H9 (cell line): ENCODE data around the gene CCDC88C. TPM values are rescaled to one million over a fixed set of nuclear protein-coding genes. Genes with fewer than 3 reads are reported as not detected.

Source experiments
- DNase-seq: peaks from one replicate; pipeline ENCODE4 v3.0.0-alpha.2; 2017
- H2AFZ ChIP-seq: one replicate; pipeline ENCODE4 v1.6.1; 2013; ENCODE audit warnings: mild to moderate bottlenecking, low read length, control low read depth, moderate library complexity
- H2AK5ac ChIP-seq: 2 replicates; pipeline ENCODE4 v1.6.1; 2013; ENCODE audit warnings: low read length, control low read depth, mixed read lengths; ENCODE audit not compliant: insufficient read length
- H2BK120ac ChIP-seq: one replicate; pipeline ENCODE4 v1.6.1; 2013; ENCODE audit warnings: low read depth, mild to moderate bottlenecking, low read length, control low read depth, inconsistent platforms; ENCODE audit not compliant: poor library complexity, severe bottlenecking
- H2BK12ac ChIP-seq: 2 replicates; pipeline ENCODE4 v1.6.1; 2013; ENCODE audit warnings: low read length, control low read depth, mixed read lengths, low read depth; ENCODE audit not compliant: insufficient read length
- H2BK15ac ChIP-seq: 2 replicates; pipeline ENCODE4 v1.6.1; 2013; ENCODE audit warnings: low read depth, low read length, control low read depth
- H2BK20ac ChIP-seq: one replicate; pipeline ENCODE4 v1.6.1; 2013; ENCODE audit warnings: low read depth, mild to moderate bottlenecking, low read length, control low read depth, inconsistent platforms; ENCODE audit not compliant: poor library complexity, severe bottlenecking
- H2BK5ac ChIP-seq: 2 replicates; pipeline ENCODE4 v1.6.1; 2013; ENCODE audit warnings: low read length, control low read depth, mixed read lengths; ENCODE audit not compliant: insufficient read length
- H3K14ac ChIP-seq: 2 replicates; pipeline ENCODE4 v1.6.1; 2013; ENCODE audit warnings: low read length, control low read depth; ENCODE audit not compliant: insufficient read depth
- H3K18ac ChIP-seq: 2 replicates; pipeline ENCODE4 v1.6.1; 2013; ENCODE audit warnings: low read depth, mild to moderate bottlenecking, mixed read lengths, low read length, control low read depth; ENCODE audit not compliant: insufficient read length
- H3K23ac ChIP-seq: 2 replicates; pipeline ENCODE4 v1.6.1; 2013; ENCODE audit warnings: low read length, control low read depth, mixed read lengths, low read depth; ENCODE audit not compliant: insufficient read length
- H3K23me2 ChIP-seq: 2 replicates; pipeline ENCODE4 v1.6.1; 2013; ENCODE audit warnings: low read depth, mild to moderate bottlenecking, mixed read lengths, low read length, control low read depth; ENCODE audit not compliant: insufficient read length, poor library complexity, severe bottlenecking
- H3K27ac ChIP-seq: 2 replicates; pipeline ENCODE4 v1.5.1; 2013; ENCODE audit warnings: low read length, control low read depth, mixed read lengths, low read depth; ENCODE audit not compliant: insufficient read length
- H3K27me3 ChIP-seq: 2 replicates; pipeline ENCODE4 v1.6.1; 2013; ENCODE audit warnings: low read length, control low read depth, inconsistent platforms; ENCODE audit not compliant: insufficient read depth
- H3K4ac ChIP-seq: 2 replicates; pipeline ENCODE4 v1.6.1; 2013; ENCODE audit warnings: low read depth, mild to moderate bottlenecking, control low read depth, inconsistent platforms, low read length, moderate library complexity
- H3K4me1 ChIP-seq: 2 replicates; pipeline ENCODE4 v1.6.1; 2013; ENCODE audit warnings: low read length, control low read depth, inconsistent platforms; ENCODE audit not compliant: insufficient read depth
- H3K4me2 ChIP-seq: 2 replicates; pipeline ENCODE4 v1.6.1; 2013; ENCODE audit warnings: low read length, control low read depth, mixed read lengths; ENCODE audit not compliant: insufficient read length, insufficient read depth
- H3K56ac ChIP-seq: 2 replicates; pipeline ENCODE4 v1.6.1; 2013; ENCODE audit warnings: low read depth, mild to moderate bottlenecking, mixed read lengths, low read length, control low read depth; ENCODE audit not compliant: insufficient read length
- H3K79me1 ChIP-seq: 2 replicates; pipeline ENCODE4 v1.6.1; 2013; ENCODE audit warnings: low read depth, mild to moderate bottlenecking, moderate library complexity, low read length, control low read depth, inconsistent platforms; ENCODE audit not compliant: insufficient read depth, poor library complexity, severe bottlenecking
- H3K79me2 ChIP-seq: 2 replicates; pipeline ENCODE4 v1.6.1; 2013; ENCODE audit warnings: low read length, control low read depth, inconsistent platforms; ENCODE audit not compliant: insufficient read depth
- H3K9ac ChIP-seq: 2 replicates; pipeline ENCODE4 v1.6.1; 2013; ENCODE audit warnings: low read length, control low read depth, mixed read lengths; ENCODE audit not compliant: insufficient read length; ENCODE audit errors: extremely low read depth
- H3K9me3 ChIP-seq: one replicate; pipeline ENCODE4 v1.6.1; 2013; ENCODE audit warnings: low read depth, low read length, inconsistent platforms; ENCODE audit not compliant: control insufficient read depth
- H3T11ph ChIP-seq: one replicate; pipeline ENCODE4 v1.6.1; 2013; ENCODE audit warnings: mild to moderate bottlenecking, low read length, control low read depth, inconsistent platforms
- H4K20me1 ChIP-seq: one replicate; pipeline ENCODE4 v1.6.1; 2013; ENCODE audit not compliant: control insufficient read depth, insufficient read length, insufficient read depth
- H4K5ac ChIP-seq: 2 replicates; pipeline ENCODE4 v1.6.1; 2013; ENCODE audit warnings: low read depth, mild to moderate bottlenecking, mixed read lengths, low read length, control low read depth; ENCODE audit not compliant: insufficient read length
- H4K8ac ChIP-seq: replicated peaks from 2 replicates; pipeline ENCODE4 v1.6.1; 2013; ENCODE audit warnings: low read length, control low read depth, mixed read lengths, low read depth; ENCODE audit not compliant: insufficient read length
- H4K91ac ChIP-seq: 2 replicates; pipeline ENCODE4 v1.6.1; 2013; ENCODE audit warnings: low read depth, mild to moderate bottlenecking, moderate library complexity, mixed read lengths, low read length, control low read depth; ENCODE audit not compliant: insufficient read length
- H3K27ac Mint-ChIP-seq, 3 experiments: 2 replicates in 2 of 3; 3 replicates in 1 of 3; pipeline ENCODE4 v1.8.0; 2020 to 2021; ENCODE audit warnings: mixed read lengths in 3 of 3, mild to moderate bottlenecking in 1 of 3, moderate library complexity in 1 of 3
- H3K27me3 Mint-ChIP-seq: 2 replicates; pipeline ENCODE4 v1.8.0; 2021; ENCODE audit warnings: low read depth, mild to moderate bottlenecking, moderate library complexity, mixed read lengths
- H3K36me3 Mint-ChIP-seq, 3 experiments: 2 replicates in 2 of 3; 3 replicates in 1 of 3; pipeline ENCODE4 v1.8.0; 2020 to 2021; ENCODE audit warnings: low read depth in 3 of 3, mixed read lengths in 3 of 3; ENCODE audit not compliant: insufficient read depth in 1 of 3
- H3K4me1 Mint-ChIP-seq, 2 experiments: 2 replicates each; pipeline ENCODE4 v1.8.0; 2020; ENCODE audit warnings: mixed read lengths in 2 of 2
- H3K4me3 Mint-ChIP-seq, 2 experiments: 2 replicates in 1 of 2; 3 replicates in 1 of 2; pipeline ENCODE4 v1.8.0; 2020 to 2021; ENCODE audit warnings: mild to moderate bottlenecking in 2 of 2, mixed read lengths in 2 of 2, moderate library complexity in 1 of 2
- H3K9me3 Mint-ChIP-seq, 2 experiments: 2 replicates in 1 of 2; 3 replicates in 1 of 2; pipeline ENCODE4 v1.8.0; 2020; ENCODE audit warnings: mild to moderate bottlenecking in 2 of 2, mixed read lengths in 2 of 2, moderate library complexity in 1 of 2
- CTCF ChIP-seq: fragments of 200-600 bp; sonication (generic); conservative IDR thresholded peaks from 3 replicates; pipeline ENCODE4 v1.8.0; 2021; ENCODE audit warnings: antibody characterized with exemption, mild to moderate bottlenecking
- WGBS: extraction: QIAGEN DNeasy Blood & Tissue Kit; methylation state at CpG from one replicate; pipeline ENCODE4 v1.1.7; 2013; ENCODE audit warnings: missing lambda C conversion rate, low lambda C conversion rate, mixed read lengths; ENCODE audit not compliant: insufficient read length; ENCODE audit errors: extremely low coverage; 5-methylcytosine and 5-hydroxymethylcytosine counted together
- total RNA-seq: library from RNA; stranded (reverse); gene quantifications from 2 replicates; pipeline ENCODE4 v1.2.1, GENCODE V29; 2021

The CCDC88C gene
- total RNA-seq, 1 experiment from 2014 or later = 52.4 TPM

GRCh38 chr14:91343051-91343450 is 74.6 kb downstream of the CCDC88C start:
- no peak for TF ChIP-seq CTCF
- H4K5ac ChIP-seq = no peak overlapping the region
- no peak overlapping the region for H2BK15ac ChIP-seq
- H3K27me3 Mint-ChIP-seq = no peaks in the 10 kb centered on the region
- WGBS = no CpG with 5 or more reads among the region's 11 CpGs
- H3K56ac ChIP-seq = no peak overlapping the region
- no peak for DNase-seq
- H3K4me1 Mint-ChIP-seq = peaks cover 8 to 16% of the 10 kb centered on the region in 2 experiments
- no peak overlapping the region for H3K27ac ChIP-seq
- no peaks in the 10 kb centered on the region for H3K4me1 ChIP-seq
- peak overlapping the region in 1 of 3 experiments; percentile 65; a peak in 1 of 7 replicates for H3K27ac Mint-ChIP-seq
- no peak overlapping the region for H3K14ac ChIP-seq
- H3K9ac ChIP-seq = no peak overlapping the region
- no peak overlapping the region for H4K91ac ChIP-seq
- H3K27me3 ChIP-seq = no peaks in the 10 kb centered on the region
- no peaks in the 10 kb centered on the region for H3K9me3 ChIP-seq
- no peak overlapping the region for H3K18ac ChIP-seq
- H2BK12ac ChIP-seq = no peak overlapping the region
- no peak overlapping the region for H2BK120ac ChIP-seq
- H3K23ac ChIP-seq = no peak overlapping the region
- no peaks in the 10 kb centered on the region for H3K79me2 ChIP-seq
- no peak overlapping the region for H3K4ac ChIP-seq
- no peaks in the 10 kb centered on the region; a peak in 1 of 5 replicates for H3K9me3 Mint-ChIP-seq
- H3K23me2 ChIP-seq = no peaks in the 10 kb centered on the region
- no peaks in the 10 kb centered on the region for H4K20me1 ChIP-seq
- H2AFZ ChIP-seq = no peak overlapping the region
- H3K36me3 Mint-ChIP-seq = peaks cover 0 to 28% (median 23%) of the 10 kb centered on the region in 3 experiments; a peak in 6 of 7 replicates
- no peak overlapping the region for H3K4me2 ChIP-seq
- H3K4me3 Mint-ChIP-seq = no peak overlapping the region
- no peaks in the 10 kb centered on the region for H3K79me1 ChIP-seq
- H2BK20ac ChIP-seq = no peak overlapping the region
- no peak overlapping the region for H3T11ph ChIP-seq
- H2BK5ac ChIP-seq = no peak overlapping the region
- no peak overlapping the region for H2AK5ac ChIP-seq
- no peak overlapping the region for H4K8ac ChIP-seq
